Upper lobe of left lung (tissue), 6 donors: ENCODE data around the gene AGAP1. TPM values are rescaled to one million over a fixed set of nuclear protein-coding genes. Genes with fewer than 3 reads are reported as not detected.
A peak's percentile ranks its signal among the peaks of the same experiment; 100 is the strongest.

Experiments
- ATAC-seq, 2 donors: fragments of 200-7000 bp; cut with Tn5 transposase; one replicate each; pipeline ENCODE4 v1.9.1; 2022; ENCODE audit warnings: mild to moderate bottlenecking in 2 of 2, moderate library complexity in 2 of 2; ENCODE audit not compliant: low FRiP score in 2 of 2
- DNase-seq, 2 donors: peaks; one replicate each; pipeline ENCODE4 v3.0.0-alpha.2; 2019 to 2020
- H3K27ac ChIP-seq, 4 donors: fragments of 200-600 bp; sonication (generic); one replicate each; pipeline ENCODE4 v1.5.1; 2016 to 2019
- H3K27me3 ChIP-seq, 4 donors: fragments of 200-600 bp; sonication (generic); one replicate each; pipeline ENCODE4 v1.5.1; 2017 to 2019
- H3K36me3 ChIP-seq, 4 donors: fragments of 200-600 bp; sonication (generic); one replicate each; pipeline ENCODE4 v1.5.1; 2016 to 2019
- H3K4me1 ChIP-seq, 4 donors: fragments of 200-600 bp; sonication (generic); one replicate each; pipeline ENCODE4 v1.5.1; 2018 to 2019
- H3K4me3 ChIP-seq, 4 donors: fragments of 200-600 bp; sonication (generic); one replicate each; pipeline ENCODE4 v1.5.1; 2017 to 2019; ENCODE audit warnings: mild to moderate bottlenecking in 2 of 4, moderate library complexity in 1 of 4
- H3K9me3 ChIP-seq, 4 donors: fragments of 200-600 bp; sonication (generic); one replicate each; pipeline ENCODE4 v1.5.1; 2018 to 2019
- EP300 ChIP-seq, 4 donors: sonication (generic); formaldehyde crosslinking; IDR thresholded peaks; one replicate each; pipeline ENCODE4 v1.5.1; 2017; ENCODE audit warnings: antibody characterized with exemption in 4 of 4, control low read depth in 2 of 4
- POLR2A ChIP-seq, 4 donors: fragments of 450-650 bp; IDR thresholded peaks; one replicate each; pipeline ENCODE4 v1.5.1; 2016 to 2017; ENCODE audit warnings: antibody characterized with exemption in 4 of 4, mild to moderate bottlenecking in 2 of 4
- POLR2AphosphoS5 ChIP-seq, 2 donors: sonication (generic); formaldehyde crosslinking; IDR thresholded peaks; one replicate each; pipeline ENCODE4 v1.5.1; 2017; ENCODE audit warnings: antibody characterized with exemption in 2 of 2
- WGBS, 2 donors: methylation state at CpG; one replicate each; pipeline ENCODE4 v1.1.5; 2017 to 2018; 5-methylcytosine and 5-hydroxymethylcytosine counted together
- total RNA-seq, 6 donors: library from RNA; depleted of rRNA in 4 of 6; stranded (reverse); fragments of >200 nt in 4 of 6; gene quantifications; one replicate each; pipeline versions ENCODE4 v1.1.0 to v1.2.1, GENCODE V29; 2016 to 2021
- TF ChIP-seq, protein P1 (sequence below), 6 experiments: fragments of 450-650 bp in 4 of 6; fragments of 200-600 bp in 2 of 6; sonication (generic) in 2 of 6; IDR thresholded peaks; one replicate each; pipeline ENCODE4 v1.5.1; 2016 to 2019; ENCODE audit warnings: antibody characterized with exemption in 6 of 6
- donor health status: DM: no; HTN: no; CAD: no; lungs with moderate emphysema.
- donor health status: DM: no; HTN: yes; CAD: no; lungs with severe emphysema.

AGAP1 gene
- total RNA-seq, 6 donors from 2014 or later: 25.5 to 45.1 (median 30.7) TPM

DNA sequence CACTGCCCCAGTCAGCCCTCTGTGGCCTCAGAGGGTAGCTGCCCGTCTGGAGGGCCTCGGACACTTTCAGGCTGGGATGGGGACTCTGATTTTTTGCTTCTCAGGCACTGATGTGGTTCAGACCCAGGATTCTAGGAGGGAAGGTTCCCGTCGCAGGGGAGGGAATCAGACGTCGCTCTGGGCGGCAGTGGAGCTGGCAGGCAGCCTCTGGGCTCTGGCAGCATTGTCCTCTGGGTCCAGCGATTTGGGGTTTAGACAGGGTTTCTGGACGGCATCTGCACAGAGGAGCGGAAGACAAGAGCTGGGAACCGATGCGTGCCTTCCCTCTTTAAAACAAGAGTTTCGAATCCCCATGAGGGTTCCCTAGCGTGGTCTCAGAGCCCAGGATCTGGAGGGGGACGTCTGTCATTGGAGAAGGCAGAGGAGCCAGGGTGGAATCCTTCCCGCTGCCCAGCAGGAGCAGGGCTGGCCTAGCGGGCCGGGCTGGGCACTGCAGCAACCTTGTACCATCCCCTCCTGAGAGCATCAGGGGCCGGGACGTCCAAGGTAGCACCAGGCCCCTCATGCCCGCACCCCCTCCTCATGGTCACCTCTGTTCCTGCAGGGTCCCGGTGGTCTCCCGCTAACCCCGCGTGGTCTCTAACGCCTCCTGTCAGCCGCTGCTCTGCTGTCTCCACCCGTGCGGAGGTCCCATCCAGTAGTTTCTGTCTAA, 246.0 kb downstream of the AGAP1 start:
- peak in 1 of 2 donors; percentile 67 for DNase-seq

DNA sequence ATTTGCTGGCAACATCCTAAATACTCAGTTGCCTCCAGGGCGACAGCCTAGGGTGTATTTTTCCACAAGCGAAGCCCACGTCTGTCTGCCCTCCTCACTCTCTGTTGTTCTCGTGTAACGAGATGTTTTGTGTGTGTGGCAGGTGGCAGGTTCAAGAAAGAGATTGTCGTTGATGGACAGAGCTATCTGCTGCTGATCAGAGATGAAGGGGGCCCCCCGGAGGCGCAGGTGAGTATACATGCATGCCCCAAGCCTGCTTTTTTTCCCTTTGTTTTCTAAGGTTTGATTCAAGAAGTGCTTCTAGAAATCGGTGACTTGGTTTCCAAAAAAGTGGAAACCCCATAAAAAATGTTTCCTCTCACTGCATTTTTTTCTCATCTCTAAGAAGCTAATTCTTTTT, 247.0 kb downstream of the AGAP1 start:
- Histone ChIP-seq H3K27ac (no peak overlapping the region), H3K36me3 (peaks cover 0 to 7% (median 0%) of the 10 kb centered on the region in 4 donors), H3K9me3 (no peaks in the 10 kb centered on the region), H3K4me3 (no peak overlapping the region), H3K4me1 (no peaks in the 10 kb centered on the region), H3K27me3 (no peaks in the 10 kb centered on the region)
- no peak for ATAC-seq
- TF ChIP-seq, protein P1, sequence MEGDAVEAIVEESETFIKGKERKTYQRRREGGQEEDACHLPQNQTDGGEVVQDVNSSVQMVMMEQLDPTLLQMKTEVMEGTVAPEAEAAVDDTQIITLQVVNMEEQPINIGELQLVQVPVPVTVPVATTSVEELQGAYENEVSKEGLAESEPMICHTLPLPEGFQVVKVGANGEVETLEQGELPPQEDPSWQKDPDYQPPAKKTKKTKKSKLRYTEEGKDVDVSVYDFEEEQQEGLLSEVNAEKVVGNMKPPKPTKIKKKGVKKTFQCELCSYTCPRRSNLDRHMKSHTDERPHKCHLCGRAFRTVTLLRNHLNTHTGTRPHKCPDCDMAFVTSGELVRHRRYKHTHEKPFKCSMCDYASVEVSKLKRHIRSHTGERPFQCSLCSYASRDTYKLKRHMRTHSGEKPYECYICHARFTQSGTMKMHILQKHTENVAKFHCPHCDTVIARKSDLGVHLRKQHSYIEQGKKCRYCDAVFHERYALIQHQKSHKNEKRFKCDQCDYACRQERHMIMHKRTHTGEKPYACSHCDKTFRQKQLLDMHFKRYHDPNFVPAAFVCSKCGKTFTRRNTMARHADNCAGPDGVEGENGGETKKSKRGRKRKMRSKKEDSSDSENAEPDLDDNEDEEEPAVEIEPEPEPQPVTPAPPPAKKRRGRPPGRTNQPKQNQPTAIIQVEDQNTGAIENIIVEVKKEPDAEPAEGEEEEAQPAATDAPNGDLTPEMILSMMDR (IDR thresholded peaks at IDR 0.05): no peak
- WGBS, 2 donors: 73 to 81% methylated on average over 9 of the region's 9 CpGs
- DNase-seq: no peak

More for the DNA sequence above, 246.0 kb downstream of the AGAP1 start:
- no peak overlapping the region for H3K4me3 ChIP-seq
- H3K27ac ChIP-seq: no peak overlapping the region
- ATAC-seq: peak in 1 of 2 donors; percentile 12
- TF ChIP-seq POLR2A (IDR thresholded peaks at IDR 0.05): no peak
- H3K36me3 ChIP-seq: peaks cover 0 to 4% (median 0%) of the 10 kb centered on the region in 4 donors
- H3K9me3 ChIP-seq: no peaks in the 10 kb centered on the region
- H3K27me3 ChIP-seq: no peaks in the 10 kb centered on the region
- H3K4me1 ChIP-seq: no peaks in the 10 kb centered on the region
- WGBS, 2 donors: 90 to 92% methylated on average over 24 to 29 of the region's 29 CpGs

DNA sequence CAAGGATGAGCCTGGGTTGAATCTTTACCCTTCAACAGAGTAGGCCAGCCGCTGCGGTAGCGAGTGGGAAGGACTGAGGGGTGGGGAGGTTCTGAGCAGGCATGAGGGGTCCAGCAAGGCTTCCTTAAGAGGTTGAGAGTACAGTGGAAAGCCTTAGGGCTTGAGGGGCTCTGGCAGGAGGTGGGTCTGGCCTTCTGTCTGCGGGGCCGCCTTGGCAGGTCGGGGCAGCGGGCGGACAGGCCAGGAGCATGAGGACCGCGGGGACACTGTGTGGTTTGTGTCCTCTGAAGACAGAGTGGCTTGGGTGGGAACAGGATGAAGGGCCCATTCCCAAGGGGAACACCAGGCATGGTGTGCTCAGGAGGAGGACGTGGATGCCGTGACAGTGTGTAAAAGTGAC, 250.3 kb downstream of the AGAP1 start:
- Histone ChIP-seq H3K4me3 (no peak overlapping the region), H3K27ac (no peak overlapping the region), H3K4me1 (no peaks in the 10 kb centered on the region), H3K27me3 (no peaks in the 10 kb centered on the region), H3K9me3 (no peaks in the 10 kb centered on the region), H3K36me3 (peaks cover 0 to 7% (median 0%) of the 10 kb centered on the region in 4 donors)
- WGBS, 2 donors: 93 to 95% methylated on average over 5 to 12 of the region's 12 CpGs
- ATAC-seq (no peak), DNase-seq (peak in 1 of 2 donors; percentile 50)
- no peak for TF ChIP-seq EP300 (IDR thresholded peaks at IDR 0.05)
- TF ChIP-seq, protein P1 (IDR thresholded peaks at IDR 0.05): no peak
- TF ChIP-seq POLR2A (IDR thresholded peaks at IDR 0.05): no peak
- no peak for TF ChIP-seq POLR2AphosphoS5 (IDR thresholded peaks at IDR 0.05)

DNA sequence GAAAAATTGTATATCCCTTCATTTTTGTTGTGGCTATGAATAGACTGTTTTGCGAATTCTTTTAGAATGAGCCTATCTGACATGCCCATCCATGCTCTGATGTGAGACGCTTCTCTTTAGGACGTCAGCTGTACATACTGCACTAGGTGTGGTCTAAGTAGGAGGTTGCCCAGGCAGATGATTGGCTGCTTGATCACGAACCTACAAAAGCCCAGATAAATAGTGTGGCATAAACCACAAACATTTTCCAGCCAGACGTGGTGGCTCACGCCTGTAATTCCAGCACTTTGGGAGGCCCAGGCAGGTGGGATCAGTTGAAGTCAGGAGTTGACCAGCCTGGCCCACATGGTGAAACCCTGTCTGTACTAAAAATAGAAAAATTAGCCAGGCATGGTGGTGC, 251.8 kb downstream of the AGAP1 start:
- Histone ChIP-seq H3K36me3 (peaks cover 0 to 7% (median 2%) of the 10 kb centered on the region in 4 donors), H3K4me1 (no peaks in the 10 kb centered on the region), H3K4me3 (no peak overlapping the region), H3K27ac (no peak overlapping the region), H3K9me3 (no peaks in the 10 kb centered on the region), H3K27me3 (no peaks in the 10 kb centered on the region)
- 88 to 96% methylated on average over 6 of the region's 6 CpGs for WGBS, 2 donors
- ATAC-seq (no peak), DNase-seq (no peak)
- TF ChIP-seq POLR2AphosphoS5 (IDR thresholded peaks at IDR 0.05): no peak
- TF ChIP-seq, protein P1 (IDR thresholded peaks at IDR 0.05): no peak
- TF ChIP-seq EP300 (IDR thresholded peaks at IDR 0.05): no peak
- TF ChIP-seq POLR2A (IDR thresholded peaks at IDR 0.05): no peak

DNA sequence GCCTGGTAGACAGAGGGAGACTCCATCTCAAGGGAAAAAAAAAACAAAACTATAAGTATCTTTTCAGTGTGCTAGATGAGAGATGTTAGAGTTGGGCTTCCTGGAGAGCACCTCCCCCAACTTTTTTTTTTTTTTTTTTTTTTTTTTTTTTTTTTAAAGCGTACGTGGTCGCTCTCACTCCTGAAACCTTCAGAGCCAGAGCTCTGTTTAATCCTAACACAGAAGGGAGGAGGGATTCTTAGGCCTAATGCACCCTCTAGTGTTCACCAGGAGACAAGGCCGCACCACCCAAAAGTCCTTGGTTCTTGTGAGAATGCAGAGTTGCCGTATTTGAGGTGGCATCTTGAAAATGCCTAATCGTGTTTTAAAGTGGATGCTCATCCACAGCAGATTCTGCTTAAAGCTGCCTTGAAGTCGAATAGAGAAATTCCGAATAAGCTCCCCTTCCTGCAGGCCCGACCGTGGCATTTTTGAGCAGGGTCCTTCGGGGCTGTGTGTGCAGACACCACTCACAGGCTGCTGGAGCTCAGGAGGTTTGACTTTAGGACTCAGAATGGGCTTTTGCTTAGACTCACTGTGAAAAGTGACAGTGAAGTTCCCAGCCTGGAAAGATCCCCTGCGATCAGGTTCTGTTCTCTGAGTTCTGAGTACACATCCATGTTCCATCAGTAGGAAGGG, 252.6 kb downstream of the AGAP1 start:
- TF ChIP-seq EP300 (IDR thresholded peaks at IDR 0.05): no peak
- TF ChIP-seq, protein P1 (IDR thresholded peaks at IDR 0.05): peak; percentile 68 to 83 (median 77)
- no peak for TF ChIP-seq POLR2A (IDR thresholded peaks at IDR 0.05)
- TF ChIP-seq POLR2AphosphoS5 (IDR thresholded peaks at IDR 0.05): no peak
- no peak overlapping the region for H3K27ac ChIP-seq
- ATAC-seq: peak; percentile 78 to 87
- H3K27me3 ChIP-seq: no peaks in the 10 kb centered on the region
- no peaks in the 10 kb centered on the region for H3K9me3 ChIP-seq
- peak in 1 of 2 donors; percentile 50 for DNase-seq
- no peaks in the 10 kb centered on the region for H3K4me1 ChIP-seq
- H3K36me3 ChIP-seq: peaks cover 0 to 14% (median 2%) of the 10 kb centered on the region in 4 donors
- no peak overlapping the region for H3K4me3 ChIP-seq
- WGBS, 2 donors: 41 to 54% methylated on average over 12 of the region's 12 CpGs
